HCT116 (cell line): ENCODE results near the gene TRMU. TPM values are rescaled to one million over a fixed set of nuclear protein-coding genes. Genes with fewer than 3 reads are reported as not detected.

Source experiments
- ATAC-seq: fragments of 200-7000 bp; cut with Tn5 transposase; 2 replicates; pipeline ENCODE4 v1.9.1; 2020; ENCODE audit warnings: mild to moderate bottlenecking, moderate library complexity
- BruUV-seq: library from RNA; stranded (reverse); fragments of 400-500 nt; replicated peaks from 2 replicates; lab custom pipeline; 2021; lab: Mats Ljungman, UMichigan
- CTCF ChIA-PET: fragments of 300-600 bp; sonication (Branson Sonifier 250); formaldehyde crosslinking; loops from one replicate; lab custom pipeline; 2021; ENCODE audit warnings: antibody characterized with exemption; lab: Charles Lee
- POLR2A ChIA-PET: fragments of 300-600, 350-600 bp; sonication (Branson Sonifier 250); formaldehyde crosslinking; loops from one replicate; lab custom pipeline; 2021; ENCODE audit warnings: antibody characterized with exemption; lab: Charles Lee
- RAD21 ChIA-PET, 2 experiments: fragments of 300-600 bp; sonication (Branson Sonifier 250); formaldehyde crosslinking; loops; one replicate each; lab custom pipeline; 2023; ENCODE audit warnings: low total read pairs in 2 of 2; ENCODE audit not compliant: uncharacterized antibody in 2 of 2, unreplicated experiment in 2 of 2, low non-redundant PET in 1 of 2; lab: Charles Lee
- DNase-seq: peaks from one replicate; pipeline ENCODE4 v3.0.0-alpha.2; 2010; ENCODE audit warnings: low read depth, low spot score
- H2AFZ ChIP-seq: fragments of 200-600 bp; shearing (Covaris generic), sonication (generic); 2 replicates; pipeline ENCODE4 v1.6.1; 2017; ENCODE audit warnings: low read depth, mixed run types, mixed read lengths, antibody characterized with exemption, low read length; ENCODE audit not compliant: poor library complexity, severe bottlenecking
- H3K27ac ChIP-seq: 2 replicates; pipeline ENCODE4 v1.5.1; 2012; ENCODE audit warnings: low read depth, low read length
- H3K27me3 ChIP-seq: fragments of 200-600 bp; sonication (generic); 2 replicates; pipeline ENCODE4 v1.6.1; 2016; ENCODE audit warnings: mixed run types, low read length, mixed read lengths; ENCODE audit not compliant: insufficient read depth
- H3K36me3 ChIP-seq, 2 experiments: fragments of 200-500 bp in 1 of 2; fragments of 200-600 bp in 1 of 2; sonication (Bioruptor generic) in 1 of 2; sonication (generic) in 1 of 2; 2 replicates each; pipeline versions ENCODE4 v1.5.1 to v1.6.1; 2014 to 2016; ENCODE audit warnings: low read length in 2 of 2, inconsistent platforms in 1 of 2, mixed read lengths in 1 of 2, mixed run types in 1 of 2; ENCODE audit not compliant: insufficient read depth in 2 of 2, control insufficient read depth in 1 of 2
- H3K4me1 ChIP-seq, 2 experiments: fragments of 200-600 bp in 1 of 2; sonication (generic) in 1 of 2; 2 replicates each; pipeline versions ENCODE4 v1.5.1 to v1.6.1; 2012 to 2017; ENCODE audit warnings: low read length in 2 of 2, inconsistent platforms in 1 of 2, mild to moderate bottlenecking in 1 of 2, mixed read lengths in 1 of 2, mixed run types in 1 of 2, moderate library complexity in 1 of 2; ENCODE audit not compliant: insufficient read depth in 2 of 2, control insufficient read depth in 1 of 2
- H3K4me2 ChIP-seq: fragments of 200-600 bp; sonication (generic); 2 replicates; pipeline ENCODE4 v1.6.1; 2017; ENCODE audit warnings: mixed run types, low read length, mixed read lengths
- H3K4me3 ChIP-seq, 2 experiments: fragments of 200-600 bp in 1 of 2; sonication (generic) in 1 of 2; replicated peaks in 1 of 2; 2 replicates each; pipeline ENCODE4 v1.5.1; 2011 to 2016; ENCODE audit warnings: low read length in 2 of 2, control low read depth in 1 of 2, low read depth in 1 of 2, mild to moderate bottlenecking in 1 of 2, mixed read lengths in 1 of 2, mixed run types in 1 of 2
- H3K79me2 ChIP-seq: fragments of 200-600 bp; sonication (generic); 2 replicates; pipeline ENCODE4 v1.6.1; 2017; ENCODE audit warnings: mild to moderate bottlenecking, mixed run types, low read length, moderate library complexity, mixed read lengths; ENCODE audit not compliant: insufficient read depth
- H3K9ac ChIP-seq: fragments of 200-600 bp; sonication (generic); 2 replicates; pipeline ENCODE4 v1.6.1; 2016; ENCODE audit warnings: low read length, mixed read lengths
- H3K9me2 ChIP-seq: fragments of 200-600 bp; sonication (generic), shearing (Covaris generic); 2 replicates; pipeline ENCODE4 v1.6.1; 2017; ENCODE audit warnings: mixed run types, mild to moderate bottlenecking, moderate library complexity; ENCODE audit not compliant: insufficient read depth
- H3K9me3 ChIP-seq, 2 experiments: fragments of 200-500 bp in 1 of 2; fragments of 200-600 bp in 1 of 2; sonication (Bioruptor generic) in 1 of 2; sonication (generic) in 1 of 2; 2 replicates each; pipeline ENCODE4 v1.6.1; 2014 to 2017; ENCODE audit warnings: low read length in 2 of 2, mixed read lengths in 2 of 2, inconsistent platforms in 1 of 2, low read depth in 1 of 2, mild to moderate bottlenecking in 1 of 2, mixed run types in 1 of 2, moderate library complexity in 1 of 2; ENCODE audit not compliant: control insufficient read depth in 1 of 2, insufficient read depth in 1 of 2
- H4K20me1 ChIP-seq: fragments of 200-600 bp; sonication (generic), shearing (Covaris generic); 2 replicates; pipeline ENCODE4 v1.6.1; 2017; ENCODE audit warnings: mixed run types, mild to moderate bottlenecking, moderate library complexity; ENCODE audit not compliant: insufficient read depth
- ATF3 ChIP-seq: IDR thresholded peaks from 2 replicates; pipeline ENCODE4 v1.6.1; 2012
- CBX3 ChIP-seq: IDR thresholded peaks from 2 replicates; pipeline ENCODE4 v1.6.1; 2012; ENCODE audit warnings: low read depth
- CEBPB ChIP-seq: IDR thresholded peaks from 2 replicates; pipeline ENCODE4 v1.6.1; 2012; ENCODE audit warnings: low read depth
- CTCF ChIP-seq, 3 experiments: fragments of 200-600 bp in 1 of 3; sonication (generic) in 1 of 3; IDR thresholded peaks in 2 of 3; conservative IDR thresholded peaks in 1 of 3; 2 replicates each; pipeline ENCODE4 v1.5.1; 2012 to 2017; ENCODE audit warnings: low read depth in 2 of 3, low read length in 2 of 3, antibody characterized with exemption in 1 of 3, borderline replicate concordance in 1 of 3, control low read depth in 1 of 3, mild to moderate bottlenecking in 1 of 3, mixed read lengths in 1 of 3, mixed run types in 1 of 3, moderate library complexity in 1 of 3; ENCODE audit not compliant: insufficient read depth in 1 of 3
- EGR1 ChIP-seq: IDR thresholded peaks from 2 replicates; pipeline ENCODE4 v1.6.1; 2012; ENCODE audit warnings: low read depth
- ELF1 ChIP-seq: IDR thresholded peaks from 2 replicates; pipeline ENCODE4 v1.6.1; 2012; ENCODE audit warnings: low read depth, borderline replicate concordance
- EZH2phosphoT487 ChIP-seq: fragments of 200-600 bp; IDR thresholded peaks from 2 replicates; pipeline ENCODE4 v1.6.1; 2018; ENCODE audit warnings: antibody characterized with exemption, borderline replicate concordance
- JUND ChIP-seq: IDR thresholded peaks from 2 replicates; pipeline ENCODE4 v1.6.1; 2012
- MAX ChIP-seq: IDR thresholded peaks from 2 replicates; pipeline ENCODE4 v1.6.1; 2012
- POLR2A ChIP-seq: IDR thresholded peaks from 2 replicates; pipeline ENCODE4 v1.7.0; 2011; ENCODE audit warnings: borderline replicate concordance; ENCODE audit not compliant: insufficient read depth, insufficient read length; ENCODE audit errors: extremely low read depth
- RAD21 ChIP-seq: IDR thresholded peaks from 2 replicates; pipeline ENCODE4 v1.6.1; 2012; ENCODE audit warnings: low read depth, mild to moderate bottlenecking
- REST ChIP-seq: IDR thresholded peaks from 2 replicates; pipeline ENCODE4 v1.6.1; 2012; ENCODE audit warnings: low read depth
- SIN3A ChIP-seq: IDR thresholded peaks from 2 replicates; pipeline ENCODE4 v1.6.1; 2012; ENCODE audit warnings: low read depth
- SP1 ChIP-seq: IDR thresholded peaks from 2 replicates; pipeline ENCODE4 v1.6.1; 2012; ENCODE audit warnings: low read depth
- SRF ChIP-seq: IDR thresholded peaks from 2 replicates; pipeline ENCODE4 v1.6.1; 2012; ENCODE audit warnings: low read depth
- TCF7L2 ChIP-seq: IDR thresholded peaks from 2 replicates; pipeline ENCODE4 v1.7.0; 2011; ENCODE audit warnings: borderline replicate concordance, inconsistent platforms; ENCODE audit not compliant: insufficient read depth, insufficient read length; ENCODE audit errors: extremely low read depth
- YY1 ChIP-seq: IDR thresholded peaks from 2 replicates; pipeline ENCODE4 v1.6.1; 2011; ENCODE audit warnings: low read length, low read depth, moderate library complexity, mild to moderate bottlenecking; ENCODE audit not compliant: insufficient replicate concordance; ENCODE audit errors: extremely low read depth
- ZBTB33 ChIP-seq: IDR thresholded peaks from 2 replicates; pipeline ENCODE4 v1.6.1; 2011; ENCODE audit warnings: mild to moderate bottlenecking, low read length, moderate library complexity; ENCODE audit not compliant: insufficient replicate concordance; ENCODE audit errors: extremely low read depth
- ZFX ChIP-seq: fragments of 450-650 bp; IDR thresholded peaks from 2 replicates; pipeline ENCODE4 v1.6.1; 2017
- ZNF274 ChIP-seq: fragments of 200-500 bp; sonication (Bioruptor generic); IDR thresholded peaks from 2 replicates; pipeline ENCODE4 v1.6.1; 2014; ENCODE audit warnings: mild to moderate bottlenecking, low read depth, low read length, inconsistent platforms
- intact Hi-C: fragments of 100-400 bp; cut with micrococcal nuclease; formaldehyde crosslinking; loops from 2 replicates; pipeline ENCODE4 v1.10.0; 2022
- total RNA-seq: library from RNA; stranded (reverse); gene quantifications from one replicate; pipeline ENCODE4 v1.2.1, GENCODE V29; 2021; ENCODE audit not compliant: unreplicated experiment

Gene TRMU
- total RNA-seq, 1 experiment from 2014 or later: 65.4 TPM

- Histone ChIP-seq H3K36me3 (no peaks in the 10 kb centered on the region), H3K9ac (no peak overlapping the region), H2AFZ (no peak overlapping the region), H3K27me3 (no peaks in the 10 kb centered on the region), H3K4me2 (no peak overlapping the region), H3K79me2 (no peaks in the 10 kb centered on the region), H3K27ac (no peak overlapping the region), H3K4me3 (no peak overlapping the region), H3K4me1 (peaks cover 17 to 38% of the 10 kb centered on the region in 2 experiments), H3K9me2 (no peaks in the 10 kb centered on the region)
- RAD21 ChIA-PET: no interaction called here
- ATAC-seq: no peak
- no TSS peak for BruUV-seq
- CTCF ChIA-PET: no interaction called here
- intact Hi-C loops: no loop called here
- POLR2A ChIA-PET: no interaction called here
- TF ChIP-seq ZFX (no peak), POLR2A (no peak), CEBPB (no peak), ATF3 (no peak), REST (no peak), JUND (no peak), ZBTB33 (no peak), SP1 (no peak), TCF7L2 (no peak), EZH2phosphoT487 (no peak), ZNF274 (no peak), CBX3 (no peak), EGR1 (no peak), SIN3A (no peak), CTCF (IDR thresholded peaks at IDR 0.05 in 2 of 3, conservative IDR thresholded peaks at IDR 0.05 in 1 of 3; ENCODE audit: borderline replicate concordance in 1 of 3, insufficient read depth in 1 of 3, low read depth in 2 of 3, low read length in 2 of 3) (no peak), YY1 (no peak), ELF1 (no peak), MAX (no peak), SRF (no peak), RAD21 (no peak)
- TF ChIP-seq, all 23 proteins: peak for 0
- no peaks in the 10 kb centered on the region for H3K9me3 ChIP-seq
- no peaks in the 10 kb centered on the region for H4K20me1 ChIP-seq
- DNase-seq: no peak
Observed at GRCh38 chr22:46382524-46382923, 47.0 kb downstream of the TRMU start.
